Hematopoietic multipotent progenitor cell treated with erythropoietin and hydrocortisone succinate and interleukin-3 and kit ligand, for 17 days (in vitro differentiated cells): Measurements from ENCODE around the gene CRYBA1.
A peak's percentile ranks its signal among the peaks of the same experiment; 100 is the strongest.

Source experiments
- DNase-seq: peaks from one replicate; pipeline ENCODE4 v3.0.0-alpha.2; 2015; ENCODE audit warnings: low spot score

The CRYBA1 gene

GRCh38 chr17:29283496-29283895 is 36.8 kb downstream of the CRYBA1 start:
- no peak for DNase-seq

DNA sequence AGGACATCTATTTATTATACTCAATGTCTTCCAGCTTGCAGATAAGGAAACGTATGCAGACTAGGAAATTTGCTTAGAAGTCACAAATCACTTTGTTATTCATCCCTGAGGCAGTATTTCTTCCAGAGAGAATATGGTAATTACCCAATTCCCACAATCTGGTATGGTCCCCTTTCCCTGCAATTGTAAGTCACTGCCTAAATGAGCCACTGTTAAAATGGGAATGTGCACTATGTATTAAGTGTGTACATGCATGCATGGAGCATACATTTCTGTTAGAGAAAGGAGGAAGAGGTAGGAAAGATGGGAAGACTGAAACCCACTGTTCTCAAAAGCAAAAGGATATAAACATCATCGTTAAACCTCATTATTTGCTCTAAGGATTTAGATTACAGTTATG is 37.3 kb downstream of the CRYBA1 start:
- no peak for DNase-seq

DNA sequence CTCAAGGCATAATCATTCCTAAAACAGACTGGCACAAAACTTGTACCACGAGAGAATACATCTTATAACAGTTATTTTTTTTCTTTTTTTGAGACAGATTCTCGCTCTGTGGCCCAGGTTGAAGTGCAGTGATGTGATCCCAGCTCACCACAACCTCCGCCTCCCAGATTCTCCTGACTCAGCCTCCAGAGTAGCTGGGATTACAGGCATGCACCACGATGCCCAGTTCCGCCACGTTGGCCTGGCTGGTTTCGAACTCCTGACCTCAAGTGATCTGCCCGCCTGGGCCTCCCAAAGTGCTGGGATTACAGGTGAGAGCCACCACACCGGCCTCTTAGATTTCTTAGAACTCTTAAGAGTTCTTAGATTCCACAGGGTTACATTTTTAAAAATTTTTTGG is 43.2 kb downstream of the CRYBA1 start:
- no peak for DNase-seq

- peak; percentile 87 for DNase-seq
These were observed 44.6 kb downstream of the CRYBA1 start for GRCh38 chr17:29291163-29291752.

GRCh38 chr17:29292071-29292991 is 45.7 kb downstream of the CRYBA1 start:
- DNase-seq = peak; percentile 64

GRCh38 chr17:29292992-29293889 is 46.6 kb downstream of the CRYBA1 start:
- DNase-seq = peak; percentile 68

GRCh38 chr17:29293890-29294579 is 47.4 kb downstream of the CRYBA1 start, which contains the start of gene NUFIP2:
Gene NUFIP2, minus strand, starts transcription at chr17:29294148. Its CDS starts 89 bp downstream, at chr17:29294059.
- DNase-seq = peak; percentile 98

- no peak for DNase-seq
These were observed 47.9 kb downstream of the CRYBA1 start for GRCh38 chr17:29294580-29294900.

- no peak for DNase-seq
These were observed 48.8 kb downstream of the CRYBA1 start for GRCh38 chr17:29295420-29295819.

DNA sequence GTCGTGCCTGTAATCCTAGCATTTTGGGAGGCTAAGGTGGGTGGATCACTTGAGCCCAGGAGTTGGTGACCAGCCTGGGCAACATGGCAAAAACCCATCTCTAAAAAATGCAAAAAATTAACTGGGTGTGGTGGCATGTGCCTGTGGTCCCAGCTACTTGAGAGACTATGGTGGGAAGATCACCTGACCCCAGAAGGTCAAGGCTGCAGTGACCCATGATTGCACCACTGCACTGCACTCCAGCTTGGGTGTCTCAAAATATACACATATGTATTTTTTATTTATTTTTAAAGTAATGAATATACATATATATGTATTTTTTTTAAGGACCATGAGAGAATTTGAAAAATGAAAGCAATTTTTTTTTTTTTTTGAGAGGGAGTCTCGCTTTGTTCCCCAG is 52.4 kb downstream of the CRYBA1 start:
- no peak for DNase-seq

GRCh38 chr17:29303386-29303785 is 56.7 kb downstream of the CRYBA1 start:
- no peak for DNase-seq
